ENCODE measurements around the gene CD96.

CD96 gene

DNA sequence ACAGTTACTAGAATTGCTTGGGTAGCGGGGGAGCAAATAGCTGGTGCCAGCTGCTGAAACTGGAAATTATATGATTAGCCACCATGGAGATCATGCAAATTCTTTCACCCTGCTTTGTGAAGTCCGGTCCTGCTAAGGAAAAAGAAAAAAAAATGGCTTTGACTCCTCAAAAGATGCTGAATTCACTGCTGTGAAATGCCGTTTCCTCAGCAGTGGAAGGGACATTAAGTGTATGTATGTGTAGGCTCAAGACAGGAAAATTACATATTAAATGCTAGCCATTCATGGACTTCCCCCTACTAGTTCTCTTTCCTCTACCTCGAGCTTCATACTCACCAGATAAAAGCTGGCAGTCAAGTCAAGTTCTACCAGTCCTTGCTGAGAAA is 135.0 kb downstream of the CD96 start:
- Histone ChIP-seq H3K4me1 (ENCODE audit: insufficient read depth, poor library complexity, severe bottlenecking) (peaks cover 18% of the 10 kb centered on the region), H3K4me3 (ENCODE audit: severe bottlenecking) (no peak overlapping the region), H3K36me3 (ENCODE audit: low read depth) (no peaks in the 10 kb centered on the region), H3K27ac (ENCODE audit: poor library complexity, severe bottlenecking) (peak overlapping the region; percentile 87), H3K9me3 (ENCODE audit: severe bottlenecking) (no peaks in the 10 kb centered on the region), H3K27me3 (ENCODE audit: insufficient read depth, poor library complexity, severe bottlenecking) (no peaks in the 10 kb centered on the region)
- TF ChIP-seq, protein P1, sequence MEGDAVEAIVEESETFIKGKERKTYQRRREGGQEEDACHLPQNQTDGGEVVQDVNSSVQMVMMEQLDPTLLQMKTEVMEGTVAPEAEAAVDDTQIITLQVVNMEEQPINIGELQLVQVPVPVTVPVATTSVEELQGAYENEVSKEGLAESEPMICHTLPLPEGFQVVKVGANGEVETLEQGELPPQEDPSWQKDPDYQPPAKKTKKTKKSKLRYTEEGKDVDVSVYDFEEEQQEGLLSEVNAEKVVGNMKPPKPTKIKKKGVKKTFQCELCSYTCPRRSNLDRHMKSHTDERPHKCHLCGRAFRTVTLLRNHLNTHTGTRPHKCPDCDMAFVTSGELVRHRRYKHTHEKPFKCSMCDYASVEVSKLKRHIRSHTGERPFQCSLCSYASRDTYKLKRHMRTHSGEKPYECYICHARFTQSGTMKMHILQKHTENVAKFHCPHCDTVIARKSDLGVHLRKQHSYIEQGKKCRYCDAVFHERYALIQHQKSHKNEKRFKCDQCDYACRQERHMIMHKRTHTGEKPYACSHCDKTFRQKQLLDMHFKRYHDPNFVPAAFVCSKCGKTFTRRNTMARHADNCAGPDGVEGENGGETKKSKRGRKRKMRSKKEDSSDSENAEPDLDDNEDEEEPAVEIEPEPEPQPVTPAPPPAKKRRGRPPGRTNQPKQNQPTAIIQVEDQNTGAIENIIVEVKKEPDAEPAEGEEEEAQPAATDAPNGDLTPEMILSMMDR (IDR thresholded peaks at IDR 0.05; ENCODE audit: poor library complexity, severe bottlenecking), result no peak
- no peak for DNase-seq (ENCODE audit: low spot score)
- ATAC-seq (ENCODE audit: low read depth), result no peak

GRCh38 chr3:111681661-111682426 is 139.8 kb downstream of the CD96 start:
- no peak overlapping the region for H3K4me3 ChIP-seq (ENCODE audit: severe bottlenecking)
- H3K27ac ChIP-seq (ENCODE audit: poor library complexity, severe bottlenecking), result peak overlapping the region; percentile 7
- DNase-seq (ENCODE audit: low spot score) (no peak), ATAC-seq (ENCODE audit: low read depth) (peak; percentile 19; the same call in 2 of the 3 replicates)
- H3K36me3 ChIP-seq (ENCODE audit: low read depth), result no peaks in the 10 kb centered on the region
- peaks cover 12% of the 10 kb centered on the region for H3K4me1 ChIP-seq (ENCODE audit: insufficient read depth, poor library complexity, severe bottlenecking)
- TF ChIP-seq, protein P1 (IDR thresholded peaks at IDR 0.05; ENCODE audit: poor library complexity, severe bottlenecking), result no peak
- no peaks in the 10 kb centered on the region for H3K27me3 ChIP-seq (ENCODE audit: insufficient read depth, poor library complexity, severe bottlenecking)
- no peaks in the 10 kb centered on the region for H3K9me3 ChIP-seq (ENCODE audit: severe bottlenecking)

DNA sequence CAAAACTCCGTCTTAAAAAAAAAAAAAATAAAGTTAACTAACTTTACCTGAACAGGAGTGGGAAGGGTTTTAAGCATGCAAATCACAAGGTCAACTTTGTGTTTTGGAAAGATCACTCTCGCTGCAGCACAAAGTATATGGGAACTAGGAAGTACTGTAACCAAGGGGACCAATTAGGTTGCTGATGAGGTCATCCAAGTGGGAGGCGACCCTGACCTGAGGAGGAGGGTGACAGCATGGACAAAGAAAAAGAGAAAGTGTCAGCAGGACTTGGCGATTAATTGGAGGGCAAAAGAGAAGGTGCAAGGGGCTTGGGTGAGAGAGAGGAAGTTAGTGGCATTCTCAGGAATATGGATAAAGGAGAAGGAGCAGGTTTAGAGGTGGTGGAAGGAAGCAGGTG is 142.6 kb downstream of the CD96 start:
- no peaks in the 10 kb centered on the region for H3K27me3 ChIP-seq (ENCODE audit: insufficient read depth, poor library complexity, severe bottlenecking)
- no peaks in the 10 kb centered on the region for H3K36me3 ChIP-seq (ENCODE audit: low read depth)
- DNase-seq (ENCODE audit: low spot score) (no peak), ATAC-seq (ENCODE audit: low read depth) (no peak)
- no peaks in the 10 kb centered on the region for H3K9me3 ChIP-seq (ENCODE audit: severe bottlenecking)
- peaks cover 5% of the 10 kb centered on the region for H3K4me1 ChIP-seq (ENCODE audit: insufficient read depth, poor library complexity, severe bottlenecking)
- TF ChIP-seq, protein P1 (IDR thresholded peaks at IDR 0.05; ENCODE audit: poor library complexity, severe bottlenecking), result no peak
- H3K27ac ChIP-seq (ENCODE audit: poor library complexity, severe bottlenecking), result no peak overlapping the region
- no peak overlapping the region for H3K4me3 ChIP-seq (ENCODE audit: severe bottlenecking)

DNA sequence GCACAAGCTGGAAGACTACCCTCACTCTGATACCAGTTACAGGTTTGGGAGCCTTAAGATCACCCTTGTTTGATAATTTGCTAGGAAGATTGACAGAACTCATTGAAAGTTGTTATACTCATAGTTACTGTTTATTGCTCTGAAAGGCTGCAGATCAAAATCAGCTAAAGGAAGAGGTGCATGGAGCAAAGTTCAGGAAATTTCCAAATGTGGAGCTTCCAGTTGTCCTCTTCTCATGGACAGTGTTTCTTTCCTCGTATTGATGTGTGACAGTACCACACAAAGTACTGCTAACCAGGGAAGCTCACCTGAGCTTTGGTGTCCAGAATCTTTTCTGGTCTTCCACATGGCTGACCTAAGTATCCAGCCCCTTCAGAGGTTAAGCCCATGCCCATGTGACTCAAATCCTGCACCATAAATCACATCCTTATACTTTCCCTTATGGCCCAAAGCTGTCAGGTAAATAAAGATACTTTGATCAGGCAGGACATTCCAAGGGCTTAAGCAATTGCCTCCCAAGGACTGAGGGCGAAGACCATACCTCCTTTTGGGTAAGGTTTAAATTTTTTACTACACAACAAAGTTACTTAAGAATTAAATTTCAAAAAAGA is 146.3 kb downstream of the CD96 start:
- no peak for DNase-seq (ENCODE audit: low spot score)
- TF ChIP-seq, protein P1 (IDR thresholded peaks at IDR 0.05; ENCODE audit: poor library complexity, severe bottlenecking), result no peak
- no peak overlapping the region for H3K27ac ChIP-seq (ENCODE audit: poor library complexity, severe bottlenecking)

GRCh38 chr3:111690242-111690641 is 148.2 kb downstream of the CD96 start:
- Histone ChIP-seq H3K27me3 (ENCODE audit: insufficient read depth, poor library complexity, severe bottlenecking) (no peaks in the 10 kb centered on the region), H3K27ac (ENCODE audit: poor library complexity, severe bottlenecking) (peak overlapping the region; percentile 33), H3K9me3 (ENCODE audit: severe bottlenecking) (no peaks in the 10 kb centered on the region), H3K4me1 (ENCODE audit: insufficient read depth, poor library complexity, severe bottlenecking) (peaks cover 22% of the 10 kb centered on the region), H3K4me3 (ENCODE audit: severe bottlenecking) (no peak overlapping the region), H3K36me3 (ENCODE audit: low read depth) (no peaks in the 10 kb centered on the region; the same call in 1 of the 2 replicates)
- ATAC-seq (ENCODE audit: low read depth) (peak; percentile 56), DNase-seq (ENCODE audit: low spot score) (no peak)
- TF ChIP-seq, protein P1 (IDR thresholded peaks at IDR 0.05; ENCODE audit: poor library complexity, severe bottlenecking), result no peak

More for the DNA sequence above, 146.3 kb downstream of the CD96 start:
- no peaks in the 10 kb centered on the region for H3K27me3 ChIP-seq (ENCODE audit: insufficient read depth, poor library complexity, severe bottlenecking)
- H3K9me3 ChIP-seq (ENCODE audit: severe bottlenecking), result no peaks in the 10 kb centered on the region
- H3K4me3 ChIP-seq (ENCODE audit: severe bottlenecking), result no peak overlapping the region
- peaks cover 15% of the 10 kb centered on the region for H3K4me1 ChIP-seq (ENCODE audit: insufficient read depth, poor library complexity, severe bottlenecking)
- no peak for ATAC-seq (ENCODE audit: low read depth)
- no peaks in the 10 kb centered on the region; the same call in 1 of the 2 replicates for H3K36me3 ChIP-seq (ENCODE audit: low read depth)
